GM18520 (cell line): Measurements from ENCODE around the gene DNASE1L3.

Experiments
- ATAC-seq: cut with Tn5 transposase; IDR thresholded peaks from one replicate; pipeline ENCODE4 v1.9.1; 2021; ENCODE audit not compliant: unreplicated experiment

Gene DNASE1L3

DNA sequence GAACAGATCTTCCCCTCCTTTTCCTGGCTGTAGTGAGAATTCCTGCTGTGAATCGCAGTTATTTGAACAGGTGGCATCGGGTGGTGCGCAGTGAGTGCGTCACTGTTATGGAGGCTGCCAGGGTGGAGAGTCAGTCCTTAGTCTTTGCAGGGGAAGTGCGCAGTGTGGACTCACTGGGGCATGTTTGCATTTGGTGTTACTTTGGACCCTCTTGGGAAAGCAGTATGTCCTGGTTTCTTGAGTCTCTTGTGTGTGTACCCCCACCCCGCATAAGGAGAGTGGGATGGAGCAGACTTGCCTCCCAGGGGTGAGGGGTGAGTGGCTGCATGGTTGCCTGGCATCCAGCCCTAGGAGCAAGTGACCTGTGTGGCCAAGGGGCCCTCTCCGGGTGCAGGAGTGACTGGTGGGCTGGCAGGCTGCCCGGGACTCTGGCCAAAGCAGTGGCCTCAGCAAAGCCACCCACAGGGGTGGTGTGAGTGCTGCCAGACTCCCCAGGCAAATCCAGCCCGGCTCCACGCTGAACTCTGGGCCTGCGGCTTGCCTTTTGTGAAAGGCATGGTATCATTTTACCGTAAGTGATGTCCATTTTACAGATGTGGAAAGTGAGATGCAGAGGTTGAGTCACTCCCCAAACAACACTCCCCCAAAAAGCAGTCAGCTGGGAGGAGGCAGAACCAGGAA lies 46.4 kb downstream of the DNASE1L3 start:
- no peak for ATAC-seq

- ATAC-seq, result no peak
Observed at GRCh38 chr3:58163234-58163633, 47.5 kb downstream of the DNASE1L3 start.

GRCh38 chr3:58161435-58162398 lies 49.1 kb downstream of the DNASE1L3 start:
- ATAC-seq, result no peak

DNA sequence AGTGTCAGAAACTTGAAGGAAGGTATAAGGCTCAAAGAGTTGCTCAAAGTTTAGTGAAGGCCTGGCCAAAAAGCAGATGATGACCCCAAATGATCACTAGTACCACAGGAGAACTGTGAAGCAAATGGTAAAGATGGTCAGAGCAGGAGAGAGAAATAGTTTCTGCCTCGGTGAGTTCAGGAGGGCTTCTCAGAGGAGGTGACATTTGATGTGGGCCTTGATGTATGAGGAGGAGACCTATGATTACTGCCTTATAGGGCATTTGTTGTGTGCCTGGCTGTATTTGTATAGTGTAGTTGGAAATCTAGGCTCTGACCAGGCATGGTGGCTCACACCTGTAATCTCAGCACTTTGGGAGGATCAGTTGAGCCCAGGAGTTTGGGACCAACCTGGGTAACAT lies 50.4 kb downstream of the DNASE1L3 start:
- ATAC-seq, result no peak

GRCh38 chr3:58158442-58159153 lies 52.2 kb downstream of the DNASE1L3 start:
- no peak for ATAC-seq

GRCh38 chr3:58157700-58158099 lies 53.1 kb downstream of the DNASE1L3 start:
- ATAC-seq, result no peak

- no peak for ATAC-seq
Observed at GRCh38 chr3:58155838-58156237, 54.9 kb downstream of the DNASE1L3 start.

DNA sequence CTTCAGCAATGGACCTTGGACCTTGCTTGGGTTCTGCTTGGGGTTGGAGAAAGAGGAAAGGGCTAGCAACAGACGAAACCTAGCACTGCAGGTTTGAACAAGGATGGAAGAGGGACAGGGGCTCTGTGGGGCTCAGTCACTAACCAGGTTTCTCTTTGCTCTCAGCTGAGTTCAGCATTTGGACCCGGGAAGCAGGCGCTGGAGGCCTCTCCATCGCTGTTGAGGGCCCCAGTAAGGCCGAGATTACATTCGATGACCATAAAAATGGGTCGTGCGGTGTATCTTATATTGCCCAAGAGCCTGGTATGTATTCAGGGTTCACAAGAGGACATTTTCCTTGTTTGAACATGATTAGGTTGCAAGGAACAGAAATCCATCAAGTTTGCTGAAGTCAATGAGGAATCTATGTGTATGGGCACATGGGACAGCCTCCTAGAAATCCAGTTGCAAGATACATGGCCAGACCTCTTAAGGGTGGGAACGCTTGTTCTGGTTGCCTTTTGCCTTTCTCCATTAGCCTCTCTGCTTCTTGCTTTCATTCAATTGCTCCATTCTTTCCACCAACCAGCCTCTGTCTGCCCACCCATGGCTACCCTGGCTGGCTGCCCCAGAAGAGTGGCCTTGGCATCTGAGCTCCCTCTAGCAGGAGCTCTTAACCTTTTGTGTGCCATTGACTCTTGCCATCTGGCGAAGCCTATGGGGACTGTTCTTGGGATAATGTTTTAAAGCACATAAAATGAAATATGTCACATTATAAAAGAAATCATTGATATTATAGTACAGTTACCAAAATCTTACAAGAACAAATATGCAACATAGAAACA lies 55.9 kb downstream of the DNASE1L3 start:
- no peak for ATAC-seq

GRCh38 chr3:58153371-58153770 lies 57.4 kb downstream of the DNASE1L3 start:
- ATAC-seq, result no peak

- ATAC-seq, result no peak
Observed at GRCh38 chr3:58152225-58153015, 58.4 kb downstream of the DNASE1L3 start.

DNA sequence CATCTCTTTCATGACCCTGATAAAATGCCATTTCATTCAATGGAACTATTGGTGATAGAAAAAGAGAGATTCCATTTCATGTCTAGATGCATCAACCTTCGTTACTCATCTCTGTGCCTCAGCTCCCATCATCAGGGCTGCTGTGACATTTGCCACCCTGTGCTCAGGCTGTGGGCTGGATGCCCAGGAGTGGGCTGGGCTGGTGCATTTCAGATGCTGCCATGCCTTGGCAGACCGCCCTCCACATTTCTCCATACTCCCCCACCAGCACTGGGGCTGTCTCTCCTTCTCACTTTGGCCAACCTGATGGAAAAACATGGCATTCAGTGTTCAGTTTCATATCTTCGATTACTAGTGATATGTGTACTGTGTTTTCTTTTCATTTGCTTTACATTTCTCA lies 59.1 kb downstream of the DNASE1L3 start:
- ATAC-seq, result no peak

GRCh38 chr3:58150810-58151199 lies 60.0 kb downstream of the DNASE1L3 start:
- ATAC-seq, result no peak

DNA sequence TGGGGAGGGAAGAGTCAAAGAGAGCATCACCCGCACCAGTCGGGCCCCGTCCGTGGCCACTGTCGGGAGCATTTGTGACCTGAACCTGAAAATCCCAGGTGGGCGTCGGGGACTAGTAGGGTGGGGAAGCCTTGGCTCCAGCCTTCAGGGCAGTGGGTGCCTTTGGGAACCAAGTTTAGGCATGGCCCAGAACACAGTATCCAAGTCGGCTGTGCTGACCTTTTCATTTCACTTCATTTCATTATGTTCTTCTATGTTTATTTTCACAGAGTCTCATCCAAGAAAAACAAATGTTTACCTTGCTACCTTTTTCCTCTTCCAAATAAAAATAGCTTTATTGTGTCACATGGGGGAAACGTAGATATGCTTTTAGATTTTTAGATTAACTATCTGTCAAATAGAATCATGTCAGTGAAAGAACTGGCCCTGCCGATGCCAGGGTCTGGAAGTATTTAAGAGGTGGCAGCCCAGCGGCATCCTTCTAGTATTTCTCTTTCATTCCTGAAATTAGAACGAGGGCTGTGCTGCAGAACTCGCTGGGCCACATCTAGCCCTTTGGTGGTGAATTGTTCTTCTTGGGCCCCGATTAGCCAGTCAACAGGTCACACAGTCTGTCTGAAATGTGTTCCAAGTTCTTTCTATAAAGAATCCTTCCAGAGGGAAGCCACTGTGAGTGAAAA lies 60.5 kb downstream of the DNASE1L3 start:
- no peak for ATAC-seq

DNA sequence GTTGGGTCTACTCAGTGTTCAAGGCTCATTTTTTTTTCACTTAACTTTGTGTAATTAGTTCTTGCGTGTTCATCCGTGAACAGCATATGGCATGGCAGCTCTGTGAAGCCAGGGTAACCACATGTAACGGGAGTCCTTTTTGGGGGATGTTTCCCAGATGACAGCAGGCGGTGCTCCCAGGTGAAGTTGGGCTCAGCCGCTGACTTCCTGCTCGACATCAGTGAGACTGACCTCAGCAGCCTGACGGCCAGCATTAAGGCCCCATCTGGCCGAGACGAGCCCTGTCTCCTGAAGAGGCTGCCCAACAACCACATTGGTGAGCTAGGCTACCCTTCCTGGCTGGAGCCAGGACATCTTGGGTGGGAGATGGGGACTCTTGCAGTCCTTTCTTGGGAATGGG lies 62.7 kb downstream of the DNASE1L3 start:
- ATAC-seq, result no peak

DNA sequence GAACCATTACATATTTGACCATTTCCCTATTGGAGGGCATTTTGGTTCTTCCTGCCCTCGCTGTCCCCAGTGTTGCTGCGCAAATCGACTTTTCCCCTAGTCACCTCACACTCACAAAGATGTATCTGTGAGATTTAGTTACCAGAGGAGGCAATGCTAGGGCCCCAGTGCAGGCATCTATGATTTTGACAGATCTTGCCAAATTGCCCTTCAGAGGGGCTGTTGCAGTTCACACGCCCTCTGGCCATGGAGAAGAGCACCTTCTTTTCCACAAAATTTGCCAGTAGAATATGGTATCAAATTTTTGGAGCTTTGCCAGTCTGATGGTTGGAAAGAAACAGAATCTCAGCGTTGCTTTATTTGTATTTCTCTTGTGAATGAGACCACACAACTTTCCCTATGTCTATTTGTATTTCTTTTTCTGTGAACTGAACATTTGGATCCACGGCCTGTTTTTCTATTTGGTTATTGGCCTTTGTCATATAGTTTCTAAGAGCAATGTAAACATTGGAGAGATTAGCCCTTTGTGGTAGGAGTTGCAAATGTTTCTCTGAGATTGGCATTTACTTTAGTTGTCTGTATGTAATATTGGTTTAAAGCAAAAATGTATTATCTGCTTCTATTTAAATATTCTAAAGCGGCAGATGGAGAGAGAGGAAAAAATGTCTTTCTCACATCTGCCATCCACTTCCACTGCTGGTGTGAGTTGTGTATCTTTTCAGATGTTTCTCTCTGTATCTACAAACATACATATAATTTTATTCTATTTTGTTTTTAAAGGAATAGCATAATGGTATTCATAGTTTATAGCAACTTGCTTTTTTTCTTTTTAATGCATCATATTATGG lies 66.1 kb downstream of the DNASE1L3 start:
- ATAC-seq, result no peak

GRCh38 chr3:58143417-58144055 lies 67.2 kb downstream of the DNASE1L3 start:
- no peak for ATAC-seq
